ENCODE results near the gene CRY1. TPM values are rescaled to one million over a fixed set of nuclear protein-coding genes. Genes with fewer than 3 reads are reported as not detected.

CRY1 gene
- total and polyA plus RNA-seq, 9 of the 15 experiments (the other 6 are each of a cell fraction or from before 2014, with no cell fraction given): 8.7 to 33.3 (median 25.2) TPM

- 0 out of 2 replicates have a peak, but pooled peaks have one; percentile 28 for TF ChIP-seq MGA (IDR thresholded peaks at IDR 0.05)
- no peak for TF ChIP-seq ZNF354B (CRISPR knock-in tag; IDR thresholded peaks at IDR 0.05)
- no peak for TF ChIP-seq SP2 (IDR thresholded peaks at IDR 0.05; ENCODE audit: extremely low read depth, low read depth, low read length, poor library complexity, severe bottlenecking)
- TF ChIP-seq NR2C2 (CRISPR knock-in tag; IDR thresholded peaks at IDR 0.05): no peak
- no peak for TF ChIP-seq NR2C2 (tag; IDR thresholded peaks at IDR 0.05)
- no peak for TF ChIP-seq ELF2 (CRISPR knock-in tag; IDR thresholded peaks at IDR 0.05)
- TF ChIP-seq PHF21A (IDR thresholded peaks at IDR 0.05; ENCODE audit: borderline replicate concordance, low read depth): no peak
- TF ChIP-seq ZNF3 (CRISPR knock-in tag; IDR thresholded peaks at IDR 0.05): no peak
- no peak for TF ChIP-seq CLOCK (CRISPR knock-in tag; IDR thresholded peaks at IDR 0.05; ENCODE audit: borderline replicate concordance)
- TF ChIP-seq HNRNPLL (IDR thresholded peaks at IDR 0.05; ENCODE audit: low read depth, low read length, poor library complexity, severe bottlenecking): peak; percentile 59
- no peak for TF ChIP-seq CREB5 (CRISPR knock-in tag; IDR thresholded peaks at IDR 0.05)
Observed at GRCh38 chr12:107092669-107093416, 506 bp downstream of the CRY1 start (continued).

Data from K562 (cell line).